OCI-LY1 (cell line): ENCODE results near the gene C16orf86.
A peak's percentile ranks its signal among the peaks of the same experiment; 100 is the strongest.

ENCODE experiments used
- H2AFZ ChIP-seq: fragments of 200-600 bp; sonication (generic), shearing (Covaris generic); 2 replicates; pipeline ENCODE4 v1.6.0; 2014; ENCODE audit warnings: antibody characterized with exemption, mild to moderate bottlenecking, low read length
- H3F3A ChIP-seq: fragments of 200-600 bp; sonication (generic), shearing (Covaris generic); 2 replicates; pipeline ENCODE4 v1.6.0; 2014; ENCODE audit warnings: mild to moderate bottlenecking, antibody characterized with exemption, low read length, moderate library complexity; ENCODE audit not compliant: insufficient read depth
- H3K27ac ChIP-seq: fragments of 200-600 bp; sonication (generic); 2 replicates; pipeline ENCODE4 v1.5.1; 2014; ENCODE audit warnings: low read length, mixed run types, mild to moderate bottlenecking, low read depth; ENCODE audit not compliant: poor library complexity, severe bottlenecking
- H3K27me3 ChIP-seq: fragments of 200-600 bp; sonication (generic); 2 replicates; pipeline ENCODE4 v1.6.0; 2014; ENCODE audit warnings: antibody characterized with exemption, mild to moderate bottlenecking, low read length, moderate library complexity; ENCODE audit not compliant: insufficient read depth
- H3K36me3 ChIP-seq: fragments of 200-600 bp; sonication (generic); 2 replicates; pipeline ENCODE4 v1.6.1; 2014; ENCODE audit warnings: mild to moderate bottlenecking, antibody characterized with exemption, low read length, moderate library complexity, mixed read lengths; ENCODE audit not compliant: insufficient read depth
- H3K4me1 ChIP-seq: fragments of 200-600 bp; sonication (generic); 2 replicates; pipeline ENCODE4 v1.5.1; 2014; ENCODE audit warnings: mild to moderate bottlenecking, low read length, moderate library complexity; ENCODE audit not compliant: insufficient read depth, severe bottlenecking
- H3K4me2 ChIP-seq: fragments of 200-600 bp; sonication (generic), shearing (Covaris generic); 2 replicates; pipeline ENCODE4 v1.6.1; 2014; ENCODE audit warnings: low read length
- H3K4me3 ChIP-seq: fragments of 200-600 bp; sonication (generic); 2 replicates; pipeline ENCODE4 v1.5.1; 2014; ENCODE audit warnings: low read length, low read depth, mild to moderate bottlenecking, mixed read lengths; ENCODE audit not compliant: poor library complexity, severe bottlenecking
- H3K79me2 ChIP-seq: fragments of 200-600 bp; shearing (Covaris generic); 2 replicates; pipeline ENCODE4 v1.6.1; 2016; ENCODE audit warnings: mixed run types, low read length, mixed read lengths; ENCODE audit not compliant: insufficient read depth
- H3K9ac ChIP-seq: fragments of 200-600 bp; sonication (generic), shearing (Covaris generic); 2 replicates; pipeline ENCODE4 v1.6.1; 2014; ENCODE audit warnings: mild to moderate bottlenecking, low read length, mixed read lengths
- H3K9me2 ChIP-seq: fragments of 200-600 bp; sonication (generic), shearing (Covaris generic); 2 replicates; pipeline ENCODE4 v1.6.1; 2014; ENCODE audit warnings: low read depth, mild to moderate bottlenecking, low read length, mixed read lengths
- H3K9me3 ChIP-seq: fragments of 200-600 bp; shearing (Covaris generic); 2 replicates; pipeline ENCODE4 v1.6.1; 2014; ENCODE audit warnings: low read length, mixed read lengths
- H4K20me1 ChIP-seq: fragments of 200-600 bp; sonication (generic), shearing (Covaris generic); 2 replicates; pipeline ENCODE4 v1.6.0; 2016; ENCODE audit warnings: mild to moderate bottlenecking, low read length; ENCODE audit not compliant: insufficient read depth
- EZH2 ChIP-seq: fragments of 200-600 bp; sonication (generic), shearing (Covaris generic); IDR thresholded peaks from 2 replicates; pipeline ENCODE4 v1.8.0; 2017; ENCODE audit warnings: borderline replicate concordance, mixed run types, mild to moderate bottlenecking, antibody characterized with exemption, low read length, moderate library complexity, mixed read lengths
- TF ChIP-seq, protein P1 (sequence below): fragments of 200-600 bp; sonication (generic), shearing (Covaris generic); IDR thresholded peaks from 2 replicates; pipeline ENCODE4 v1.5.1; 2017; ENCODE audit warnings: mild to moderate bottlenecking, antibody characterized with exemption, low read length, moderate library complexity, mixed read lengths

C16orf86 gene

DNA sequence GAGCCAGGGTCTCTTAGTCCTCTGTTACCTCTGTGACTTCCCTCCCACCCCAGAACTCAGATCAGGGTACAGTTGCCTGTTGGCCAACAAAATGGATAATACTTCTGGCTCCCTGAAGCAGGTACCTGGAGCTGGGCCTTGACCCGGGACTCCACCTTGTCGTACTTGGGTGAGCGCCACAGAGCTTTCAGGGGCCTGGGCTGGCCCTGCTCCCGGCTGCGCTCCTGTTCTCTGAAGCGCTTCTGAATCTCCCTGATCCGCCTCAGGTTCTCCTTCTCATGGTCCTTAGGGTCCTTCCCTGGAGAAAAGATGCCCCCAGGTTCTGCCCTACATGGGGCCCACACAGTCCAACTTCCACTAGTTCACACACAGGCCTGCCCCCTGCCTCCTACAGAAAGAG, 1.7 kb upstream of the C16orf86 start:
- H3K27ac ChIP-seq: no peak overlapping the region
- TF ChIP-seq, protein P1, sequence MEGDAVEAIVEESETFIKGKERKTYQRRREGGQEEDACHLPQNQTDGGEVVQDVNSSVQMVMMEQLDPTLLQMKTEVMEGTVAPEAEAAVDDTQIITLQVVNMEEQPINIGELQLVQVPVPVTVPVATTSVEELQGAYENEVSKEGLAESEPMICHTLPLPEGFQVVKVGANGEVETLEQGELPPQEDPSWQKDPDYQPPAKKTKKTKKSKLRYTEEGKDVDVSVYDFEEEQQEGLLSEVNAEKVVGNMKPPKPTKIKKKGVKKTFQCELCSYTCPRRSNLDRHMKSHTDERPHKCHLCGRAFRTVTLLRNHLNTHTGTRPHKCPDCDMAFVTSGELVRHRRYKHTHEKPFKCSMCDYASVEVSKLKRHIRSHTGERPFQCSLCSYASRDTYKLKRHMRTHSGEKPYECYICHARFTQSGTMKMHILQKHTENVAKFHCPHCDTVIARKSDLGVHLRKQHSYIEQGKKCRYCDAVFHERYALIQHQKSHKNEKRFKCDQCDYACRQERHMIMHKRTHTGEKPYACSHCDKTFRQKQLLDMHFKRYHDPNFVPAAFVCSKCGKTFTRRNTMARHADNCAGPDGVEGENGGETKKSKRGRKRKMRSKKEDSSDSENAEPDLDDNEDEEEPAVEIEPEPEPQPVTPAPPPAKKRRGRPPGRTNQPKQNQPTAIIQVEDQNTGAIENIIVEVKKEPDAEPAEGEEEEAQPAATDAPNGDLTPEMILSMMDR: no peak
- no peak for TF ChIP-seq EZH2
- no peak overlapping the region for H3K4me3 ChIP-seq
- H2AFZ ChIP-seq: no peak overlapping the region
- no peak overlapping the region for H3K9ac ChIP-seq
- no peaks in the 10 kb centered on the region for H4K20me1 ChIP-seq
- peaks cover 11% of the 10 kb centered on the region; the same call in 1 of the 2 replicates for H3K36me3 ChIP-seq
- no peaks in the 10 kb centered on the region for H3K9me2 ChIP-seq
- H3K79me2 ChIP-seq: no peaks in the 10 kb centered on the region
- peaks cover 41% of the 10 kb centered on the region for H3K4me1 ChIP-seq
- H3K9me3 ChIP-seq: no peaks in the 10 kb centered on the region
- no peaks in the 10 kb centered on the region for H3F3A ChIP-seq
- no peaks in the 10 kb centered on the region for H3K27me3 ChIP-seq
- no peak overlapping the region for H3K4me2 ChIP-seq

DNA sequence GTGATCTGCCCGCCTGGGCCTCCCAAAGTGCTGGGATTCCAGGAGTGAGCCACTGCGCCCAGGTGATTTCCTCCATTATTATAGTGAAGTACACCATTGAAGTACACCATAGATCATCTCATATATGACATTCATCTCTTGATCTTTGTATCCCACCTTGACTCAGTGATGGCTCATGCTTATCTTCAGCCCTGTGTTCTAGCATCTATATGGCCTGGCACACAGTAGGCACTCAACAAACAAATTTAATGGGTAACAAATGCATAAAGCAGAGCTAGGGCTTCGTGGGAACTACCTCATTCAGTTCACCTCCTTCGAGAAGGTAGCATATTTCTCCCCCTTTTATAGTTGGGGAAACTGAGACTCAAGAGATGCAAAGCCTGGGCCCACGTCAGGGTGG, 1.0 kb upstream of the C16orf86 start:
- Histone ChIP-seq H4K20me1 (no peaks in the 10 kb centered on the region), H3K27me3 (no peaks in the 10 kb centered on the region), H3K27ac (no peak overlapping the region), H3K4me2 (peak overlapping the region; percentile 85), H3K4me1 (peaks cover 41% of the 10 kb centered on the region), H3K4me3 (peak overlapping the region; percentile 70), H2AFZ (no peak overlapping the region), H3K9me2 (no peaks in the 10 kb centered on the region), H3F3A (no peaks in the 10 kb centered on the region), H3K79me2 (no peaks in the 10 kb centered on the region), H3K36me3 (peaks cover 11% of the 10 kb centered on the region; the same call in 1 of the 2 replicates), H3K9ac (peak overlapping the region; percentile 74), H3K9me3 (no peaks in the 10 kb centered on the region)
- TF ChIP-seq, protein P1: no peak
- TF ChIP-seq EZH2: no peak

DNA sequence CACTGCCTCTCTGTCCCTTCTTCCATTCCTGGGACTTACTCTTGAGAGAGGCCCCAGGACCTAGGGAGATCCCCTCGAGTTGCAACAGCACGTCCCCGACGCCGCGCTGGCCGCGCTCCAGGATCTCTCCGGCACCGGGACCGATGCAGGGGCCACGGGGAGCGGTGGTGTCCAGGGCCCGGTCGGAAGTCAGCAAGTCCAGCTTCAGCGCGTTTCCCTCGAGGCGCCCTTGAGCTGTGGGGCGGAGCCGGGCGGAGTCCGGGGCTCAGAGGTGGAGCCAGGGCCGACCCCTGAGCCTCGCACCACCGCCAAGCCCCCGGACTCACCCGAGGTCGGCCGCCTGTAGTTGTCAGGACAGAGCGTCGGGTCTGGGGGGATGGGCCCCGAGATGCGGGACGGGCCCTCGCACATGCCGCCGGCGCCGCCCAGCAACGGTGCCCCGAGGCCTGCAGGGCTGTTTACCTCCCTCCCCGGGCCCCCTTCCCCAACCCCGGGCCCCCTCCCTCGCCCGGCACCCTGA, 522 bp upstream of the C16orf86 start:
- H3K27me3 ChIP-seq: no peaks in the 10 kb centered on the region
- no peaks in the 10 kb centered on the region for H4K20me1 ChIP-seq
- H3K4me2 ChIP-seq: peak overlapping the region; percentile 85
- H3K36me3 ChIP-seq: peaks cover 11% of the 10 kb centered on the region; the same call in 1 of the 2 replicates
- H3F3A ChIP-seq: no peaks in the 10 kb centered on the region
- no peaks in the 10 kb centered on the region for H3K9me2 ChIP-seq
- H3K27ac ChIP-seq: no peak overlapping the region
- H3K79me2 ChIP-seq: no peaks in the 10 kb centered on the region
- peak overlapping the region; percentile 70 for H3K4me3 ChIP-seq
- H3K9ac ChIP-seq: peak overlapping the region; percentile 74
- H3K9me3 ChIP-seq: no peaks in the 10 kb centered on the region
- peaks cover 39% of the 10 kb centered on the region for H3K4me1 ChIP-seq
- H2AFZ ChIP-seq: no peak overlapping the region
- TF ChIP-seq, protein P1: no peak
- no peak for TF ChIP-seq EZH2
